Hepatocyte (in vitro differentiated cells): Measurements from ENCODE around the gene NKX6-1. TPM values are rescaled to one million over a fixed set of nuclear protein-coding genes. Genes with fewer than 3 reads are reported as not detected.

ENCODE experiments used
- DNase-seq: peaks from one replicate; pipeline ENCODE4 v3.0.0-alpha.2; 2016; ENCODE audit warnings: low spot score
- H2AFZ ChIP-seq: fragments of 200-600 bp; sonication (generic); 2 replicates; pipeline ENCODE4 v1.6.0; 2016; ENCODE audit warnings: antibody characterized with exemption, mild to moderate bottlenecking
- H3K27ac ChIP-seq: fragments of 200-600 bp; sonication (generic); 2 replicates; pipeline ENCODE4 v1.5.1; 2016; ENCODE audit warnings: mild to moderate bottlenecking
- H3K27me3 ChIP-seq: fragments of 200-600 bp; sonication (generic); 2 replicates; pipeline ENCODE4 v1.6.1; 2016
- H3K36me3 ChIP-seq: fragments of 200-600 bp; sonication (generic); replicated peaks from 2 replicates; pipeline ENCODE4 v1.5.1; 2016; ENCODE audit warnings: low read depth; ENCODE audit not compliant: insufficient read depth
- H3K4me1 ChIP-seq: fragments of 200-600 bp; sonication (generic); 2 replicates; pipeline ENCODE4 v1.5.1; 2016; ENCODE audit warnings: mild to moderate bottlenecking, moderate library complexity; ENCODE audit not compliant: insufficient read depth
- H3K4me2 ChIP-seq: fragments of 200-600 bp; sonication (generic); 2 replicates; pipeline ENCODE4 v1.6.0; 2016
- H3K4me3 ChIP-seq: fragments of 200-600 bp; sonication (generic); 2 replicates; pipeline ENCODE4 v1.5.1; 2016; ENCODE audit warnings: mild to moderate bottlenecking
- H3K79me2 ChIP-seq: fragments of 200-600 bp; sonication (generic); 2 replicates; pipeline ENCODE4 v1.6.0; 2017; ENCODE audit warnings: mild to moderate bottlenecking
- H3K9me2 ChIP-seq: fragments of 200-600 bp; sonication (generic); replicated peaks from 2 replicates; pipeline ENCODE4 v1.6.0; 2017; ENCODE audit warnings: mild to moderate bottlenecking; ENCODE audit not compliant: insufficient read depth
- H3K9me3 ChIP-seq: fragments of 200-600 bp; sonication (generic); 2 replicates; pipeline ENCODE4 v1.5.1; 2016; ENCODE audit warnings: low read depth, mild to moderate bottlenecking
- H4K20me1 ChIP-seq: fragments of 200-600 bp; sonication (generic); 2 replicates; pipeline ENCODE4 v1.6.0; 2016; ENCODE audit warnings: mild to moderate bottlenecking; ENCODE audit not compliant: insufficient read depth, poor library complexity, severe bottlenecking
- CTCF ChIP-seq: fragments of 200-600 bp; sonication (generic); IDR thresholded peaks from 2 replicates; pipeline ENCODE4 v1.5.1; 2016; ENCODE audit warnings: antibody characterized with exemption, mild to moderate bottlenecking; ENCODE audit not compliant: poor library complexity
- EZH2 ChIP-seq: fragments of 200-600 bp; sonication (generic); IDR thresholded peaks from 2 replicates; pipeline ENCODE4 v1.6.1; 2016; ENCODE audit warnings: antibody characterized with exemption, mild to moderate bottlenecking, borderline replicate concordance
- EZH2phosphoT487 ChIP-seq: fragments of 200-600 bp; sonication (generic); IDR thresholded peaks from one replicate; pipeline ENCODE4 v1.6.1; 2018; ENCODE audit warnings: antibody characterized with exemption, mild to moderate bottlenecking, low read depth, moderate library complexity; ENCODE audit not compliant: unreplicated experiment, severe bottlenecking
- WGBS: methylation state at CpG from one replicate; pipeline ENCODE4 v1.1.6; 2016; ENCODE audit warnings: low lambda C conversion rate; ENCODE audit errors: missing lambda C conversion rate; 5-methylcytosine and 5-hydroxymethylcytosine counted together
- polyA plus RNA-seq: library from polyadenylated mRNA; unstranded; fragments of >200 nt; fragmentation: Nextera tagmentation; extraction: Ambion mirVana; gene quantifications from 2 replicates; pipeline ENCODE4 v1.2.1, GENCODE V29; 2016
- total RNA-seq: library from RNA; depleted of rRNA; stranded (reverse); fragments of >200 nt; gene quantifications from 2 replicates; pipeline ENCODE4 v1.2.3, GENCODE V29; 2014

NKX6-1 gene
- total and polyA plus RNA-seq, 2 experiments from 2014 or later = not detected

GRCh38 chr4:84501202-84501503 lies 2.1 kb upstream of the NKX6-1 start:
- no peak overlapping the region for H3K27ac ChIP-seq
- no peaks in the 10 kb centered on the region for H3K79me2 ChIP-seq
- no peak for DNase-seq
- no peaks in the 10 kb centered on the region for H4K20me1 ChIP-seq
- H2AFZ ChIP-seq = no peak overlapping the region
- H3K4me2 ChIP-seq = no peak overlapping the region
- TF ChIP-seq CTCF (no peak), EZH2phosphoT487 (no peak), EZH2 (no peak)
- H3K36me3 ChIP-seq = no peaks in the 10 kb centered on the region
- peaks cover 20% of the 10 kb centered on the region for H3K4me1 ChIP-seq
- H3K27me3 ChIP-seq = peaks cover 91% of the 10 kb centered on the region
- H3K4me3 ChIP-seq = no peak overlapping the region
- 7% methylated on average over 9 of the region's 10 CpGs for WGBS
- H3K9me2 ChIP-seq = no peaks in the 10 kb centered on the region
- H3K9me3 ChIP-seq = no peaks in the 10 kb centered on the region

GRCh38 chr4:84500386-84501201 lies 1.5 kb upstream of the NKX6-1 start:
- DNase-seq = no peak
- Histone ChIP-seq H3K9me2 (no peaks in the 10 kb centered on the region), H3K27me3 (peaks cover 91% of the 10 kb centered on the region), H3K79me2 (no peaks in the 10 kb centered on the region), H4K20me1 (no peaks in the 10 kb centered on the region), H3K9me3 (no peaks in the 10 kb centered on the region), H2AFZ (no peak overlapping the region), H3K4me1 (peaks cover 21% of the 10 kb centered on the region), H3K4me2 (no peak overlapping the region), H3K36me3 (no peaks in the 10 kb centered on the region), H3K4me3 (no peak overlapping the region), H3K27ac (no peak overlapping the region)
- WGBS = 16% methylated on average over 22 of the region's 22 CpGs
- TF ChIP-seq EZH2 (peak; percentile 9), EZH2phosphoT487 (no peak)

DNA sequence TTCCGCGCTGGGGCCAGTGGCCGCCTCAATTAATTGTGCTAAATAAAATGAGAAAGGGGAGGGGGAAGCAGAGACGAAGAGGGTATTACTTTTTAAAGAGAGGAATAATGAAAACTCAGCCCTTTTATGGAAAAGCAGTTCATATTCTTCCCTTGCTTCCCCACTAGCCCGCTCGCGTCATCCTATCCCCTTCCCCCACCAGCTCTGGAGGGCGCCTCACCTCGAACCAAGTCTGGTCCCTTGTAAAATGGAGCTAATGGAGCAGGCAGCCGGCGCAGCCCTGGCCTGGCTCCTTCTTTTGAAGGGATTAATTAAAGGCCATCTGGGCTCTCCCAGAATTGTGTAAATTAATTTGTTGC lies 511 bp upstream of the NKX6-1 start:
- TF ChIP-seq EZH2phosphoT487 (no peak), EZH2 (no peak)
- no peak for DNase-seq
- Histone ChIP-seq H2AFZ (peak overlapping the region; percentile 82), H3K36me3 (no peaks in the 10 kb centered on the region), H3K27ac (no peak overlapping the region), H3K27me3 (peaks cover 98% of the 10 kb centered on the region), H3K79me2 (no peaks in the 10 kb centered on the region), H3K9me2 (no peaks in the 10 kb centered on the region), H3K4me3 (no peak overlapping the region), H4K20me1 (no peaks in the 10 kb centered on the region), H3K4me1 (peaks cover 21% of the 10 kb centered on the region), H3K4me2 (peak overlapping the region; percentile 92), H3K9me3 (no peaks in the 10 kb centered on the region)
- 2% methylated on average over 11 of the region's 11 CpGs for WGBS

GRCh38 chr4:84498203-84498934 lies 723 bp downstream of the NKX6-1 start:
- no peak overlapping the region for H3K27ac ChIP-seq
- no peaks in the 10 kb centered on the region for H3K9me2 ChIP-seq
- peaks cover 24% of the 10 kb centered on the region for H3K4me1 ChIP-seq
- H3K9me3 ChIP-seq = no peaks in the 10 kb centered on the region
- TF ChIP-seq EZH2 (peak; percentile 76), EZH2phosphoT487 (no peak), CTCF (no peak)
- H4K20me1 ChIP-seq = no peaks in the 10 kb centered on the region
- peak overlapping the region; percentile 92 for H3K4me2 ChIP-seq
- peak overlapping the region; percentile 82 for H2AFZ ChIP-seq
- no peaks in the 10 kb centered on the region for H3K36me3 ChIP-seq
- H3K4me3 ChIP-seq = peak overlapping the region; percentile 33
- H3K79me2 ChIP-seq = no peaks in the 10 kb centered on the region
- WGBS = 1% methylated on average over 63 of the region's 63 CpGs
- H3K27me3 ChIP-seq = peaks cover 100% of the 10 kb centered on the region
- peak; percentile 34 for DNase-seq
